Esophagus squamous epithelium (tissue), 5 donors: ENCODE measurements around the gene TMEM132D. TPM values are rescaled to one million over a fixed set of nuclear protein-coding genes. Genes with fewer than 3 reads are reported as not detected.

ENCODE experiments used
- DNase-seq: peaks from one replicate; lab custom pipeline; 2025; lab: John Stamatoyannopoulos, UW
- H3K27ac ChIP-seq, 4 donors: fragments of 200-600 bp; sonication (generic); one replicate each; pipeline ENCODE4 v1.5.1; 2016 to 2019; ENCODE audit warnings: mild to moderate bottlenecking in 1 of 4
- H3K27me3 ChIP-seq, 4 donors: fragments of 200-600 bp; sonication (generic); 1 replicate in 3 of 4; 2 replicates in 1 of 4; pipeline versions ENCODE4 v1.5.1 to v1.6.0; 2017 to 2021; ENCODE audit warnings: antibody characterized with exemption in 1 of 4
- H3K36me3 ChIP-seq, 3 donors: fragments of 200-600 bp; sonication (generic); one replicate each; pipeline ENCODE4 v1.5.1; 2016 to 2019
- H3K4me1 ChIP-seq, 3 donors: fragments of 200-600 bp; sonication (generic); one replicate each; pipeline ENCODE4 v1.5.1; 2017 to 2019
- H3K4me3 ChIP-seq, 4 donors: fragments of 200-600 bp; sonication (generic); 1 replicate in 3 of 4; 2 replicates in 1 of 4; pipeline ENCODE4 v1.5.1; 2016 to 2019; ENCODE audit warnings: mild to moderate bottlenecking in 2 of 4, moderate library complexity in 1 of 4
- H3K9me3 ChIP-seq, 3 donors: fragments of 200-600 bp; sonication (generic); one replicate each; pipeline ENCODE4 v1.5.1; 2016 to 2019
- CTCF ChIP-seq, 6 experiments: fragments of 450-650 bp in 4 of 6; fragments of 200-600 bp in 2 of 6; sonication (generic) in 2 of 6; IDR thresholded peaks; one replicate each; pipeline ENCODE4 v1.5.1; 2016 to 2019; ENCODE audit warnings: antibody characterized with exemption in 6 of 6, mild to moderate bottlenecking in 4 of 6, moderate library complexity in 4 of 6
- POLR2A ChIP-seq, 4 donors: fragments of 450-650 bp; IDR thresholded peaks; one replicate each; pipeline ENCODE4 v1.6.1; 2017; ENCODE audit warnings: antibody characterized with exemption in 4 of 4, mild to moderate bottlenecking in 4 of 4, moderate library complexity in 3 of 4
- WGBS, 2 donors: methylation state at CpG; one replicate each; pipeline ENCODE4 v1.1.5; 2018; 5-methylcytosine and 5-hydroxymethylcytosine counted together
- intact Hi-C: fragments of 100-400 bp; cut with DNase I; formaldehyde crosslinking; loops from one replicate; pipeline ENCODE4 v1.15.0; 2022
- total RNA-seq, 4 donors: library from RNA; depleted of rRNA; stranded (reverse); fragments of >200 nt; gene quantifications; one replicate each; pipeline ENCODE4 v1.1.0, GENCODE V29; 2016
- donor health status: DM: yes; HTN: yes; CAD: no.

TMEM132D gene
- total RNA-seq, 4 donors from 2014 or later = not detected

GRCh38 chr12:129393357-129393937 is 510.4 kb downstream of the TMEM132D start:
- no peak overlapping the region for H3K4me3 ChIP-seq
- intact Hi-C loops = no loop called here
- 49 to 60% methylated on average over 5 of the region's 5 CpGs for WGBS, 2 donors

GRCh38 chr12:129385637-129385990 is 518.2 kb downstream of the TMEM132D start:
- TF ChIP-seq POLR2A (IDR thresholded peaks at IDR 0.05) = no peak
- no peak for TF ChIP-seq CTCF (IDR thresholded peaks at IDR 0.05)
- 40 to 80% methylated on average over 1 of the region's 1 CpG for WGBS, 2 donors
- Histone ChIP-seq H3K4me3 (no peak overlapping the region), H3K9me3 (peaks cover 0 to 15% (median 8%) of the 10 kb centered on the region in 3 donors), H3K36me3 (no peaks in the 10 kb centered on the region), H3K27me3 (no peaks in the 10 kb centered on the region), H3K27ac (no peak overlapping the region), H3K4me1 (no peaks in the 10 kb centered on the region)
- DNase-seq = no peak
- intact Hi-C loops = no loop called here

More at GRCh38 chr12:129393357-129393937, 510.4 kb downstream of the TMEM132D start:
- Histone ChIP-seq H3K36me3 (no peaks in the 10 kb centered on the region), H3K9me3 (peaks cover 0 to 9% (median 0%) of the 10 kb centered on the region in 3 donors), H3K27me3 (no peaks in the 10 kb centered on the region), H3K27ac (no peak overlapping the region), H3K4me1 (no peaks in the 10 kb centered on the region)
- DNase-seq = no peak
- TF ChIP-seq POLR2A (IDR thresholded peaks at IDR 0.05) = no peak
- no peak for TF ChIP-seq CTCF (IDR thresholded peaks at IDR 0.05)

GRCh38 chr12:129383956-129384355 is 519.9 kb downstream of the TMEM132D start:
- H3K36me3 ChIP-seq = no peaks in the 10 kb centered on the region
- no peaks in the 10 kb centered on the region for H3K4me1 ChIP-seq
- intact Hi-C loops = no loop called here
- H3K9me3 ChIP-seq = peaks cover 0 to 15% (median 8%) of the 10 kb centered on the region in 3 donors
- H3K27me3 ChIP-seq = no peaks in the 10 kb centered on the region
- TF ChIP-seq CTCF (IDR thresholded peaks at IDR 0.05) (no peak), POLR2A (IDR thresholded peaks at IDR 0.05) (no peak)
- H3K4me3 ChIP-seq = no peak overlapping the region
- 69 to 77% methylated on average over 9 of the region's 9 CpGs for WGBS, 2 donors
- DNase-seq = no peak
- no peak overlapping the region for H3K27ac ChIP-seq

- no peaks in the 10 kb centered on the region for H3K27me3 ChIP-seq
- no peak for TF ChIP-seq POLR2A (IDR thresholded peaks at IDR 0.05)
- TF ChIP-seq CTCF (IDR thresholded peaks at IDR 0.05) = no peak
- H3K36me3 ChIP-seq = no peaks in the 10 kb centered on the region
- H3K4me3 ChIP-seq = no peak overlapping the region
- no peaks in the 10 kb centered on the region for H3K4me1 ChIP-seq
- WGBS, 2 donors = 39 to 42% methylated on average over 3 of the region's 3 CpGs
- H3K9me3 ChIP-seq = peaks cover 0 to 21% (median 8%) of the 10 kb centered on the region in 3 donors
- intact Hi-C loops = no loop called here
- no peak overlapping the region for H3K27ac ChIP-seq
- DNase-seq = no peak
These were observed 522.1 kb downstream of the TMEM132D start for GRCh38 chr12:129381715-129382114.

- H3K4me3 ChIP-seq = no peak overlapping the region
- TF ChIP-seq CTCF (IDR thresholded peaks at IDR 0.05) = no peak
- no peak for TF ChIP-seq POLR2A (IDR thresholded peaks at IDR 0.05)
These were observed 524.6 kb downstream of the TMEM132D start for GRCh38 chr12:129379076-129379804.

More at GRCh38 chr12:129379076-129379804, 524.6 kb downstream of the TMEM132D start:
- H3K36me3 ChIP-seq = no peaks in the 10 kb centered on the region
- DNase-seq = no peak
- no peaks in the 10 kb centered on the region for H3K4me1 ChIP-seq
- no peaks in the 10 kb centered on the region for H3K27me3 ChIP-seq
- peaks cover 0 to 17% (median 2%) of the 10 kb centered on the region in 3 donors for H3K9me3 ChIP-seq
- WGBS, 2 donors = 71 to 74% methylated on average over 6 of the region's 6 CpGs
- intact Hi-C loops = no loop called here
- H3K27ac ChIP-seq = no peak overlapping the region
